ENCODE results near the gene SH2D3A. TPM values are rescaled to one million over a fixed set of nuclear protein-coding genes. Genes with fewer than 3 reads are reported as not detected.

SH2D3A gene
- total and polyA plus RNA-seq, 2 donors (not counting 1 experiment from before 2014, with no cell fraction given), result 36.1 to 54.1 TPM

- 24% methylated on average over 22 of the region's 24 CpGs for WGBS (ENCODE audit: insufficient coverage)
- H2AFZ ChIP-seq (ENCODE audit: insufficient read depth, low read depth, low read length, poor library complexity, severe bottlenecking), result peak overlapping the region; percentile 59
- TF ChIP-seq EZH2 (IDR thresholded peaks at IDR 0.05; ENCODE audit: borderline replicate concordance, insufficient read depth, low read depth, low read length, poor library complexity, severe bottlenecking), result no peak
- TF ChIP-seq CTCF (IDR thresholded peaks at IDR 0.05), result peak; percentile 8
- H3K36me3 ChIP-seq (replicated peaks in 1 of 2; ENCODE audit: control extremely low read depth in 1 of 2, control insufficient read depth in 1 of 2, extremely low read depth in 1 of 2, insufficient read depth in 2 of 2, low read length in 1 of 2), result peaks cover 0 to 2% of the 10 kb centered on the region in 2 experiments
- no peaks in the 10 kb centered on the region for H3K27me3 ChIP-seq (replicated peaks in 1 of 4; ENCODE audit: control extremely low read depth in 1 of 4, control insufficient read depth in 3 of 4, insufficient read depth in 4 of 4, low read length in 3 of 4)
- ATAC-seq (ENCODE audit: low read depth) (no peak), DNase-seq (no peak)
- peaks cover 39 to 51% of the 10 kb centered on the region in 2 donors for H3K4me1 ChIP-seq (ENCODE audit: control insufficient read depth in 2 of 2, insufficient read depth in 2 of 2, low read length in 2 of 2)
- peak overlapping the region; percentile 94 for H3K4me3 Mint-ChIP-seq
- H3K4me3 ChIP-seq (ENCODE audit: control extremely low read depth in 1 of 5, extremely low read depth in 1 of 5, insufficient read depth in 1 of 5, low read depth in 2 of 5, low read length in 4 of 5), result peak overlapping the region; percentile 33 to 55 (median 48)
- no peaks in the 10 kb centered on the region for H4K20me1 ChIP-seq (ENCODE audit: control insufficient read depth, insufficient read depth, low read length, poor library complexity, severe bottlenecking)
- H3K9ac ChIP-seq (ENCODE audit: low read length), result peak overlapping the region; percentile 56
- H3K9me3 Mint-ChIP-seq (ENCODE audit: insufficient read depth), result no peaks in the 10 kb centered on the region
- peak overlapping the region; percentile 86 for H3K4me2 ChIP-seq (replicated peaks; ENCODE audit: low read depth, low read length, poor library complexity, severe bottlenecking)
- no peaks in the 10 kb centered on the region for H3K27me3 Mint-ChIP-seq
- H3K27ac Mint-ChIP-seq, result peak overlapping the region; percentile 99
- H3K9me3 ChIP-seq (ENCODE audit: control extremely low read depth in 1 of 3, control insufficient read depth in 2 of 3, insufficient read depth in 1 of 3, low read length in 2 of 3), result no peaks in the 10 kb centered on the region
- H3K4me1 Mint-ChIP-seq, result peaks cover 39% of the 10 kb centered on the region
- peak overlapping the region; percentile 58 to 67 for H3K27ac ChIP-seq (ENCODE audit: low read length in 2 of 2)
- intact Hi-C loops (cut with micrococcal nuclease), result loop anchor here (1.0 to 5.0 kb wide), 6 partner anchors 14 to 366 kb away; partner anchors contain the start of genes ALKBH7, CD70 and VAV1
- CTCF ChIA-PET, result interaction anchor here (0.5 to 5.3 kb wide), 19 partner anchors 10 to 521 kb away, joined by 3 to 118 read pairs (median 5); partner anchors contain the start of genes C3, SH2D3A and VAV1
- POLR2A ChIA-PET, result interaction anchor here (0.5 to 4.5 kb wide), 14 partner anchors 15 to 1957 kb away, joined by 3 to 17 read pairs (median 4); partner anchors contain the start of genes SH2D3A and VAV1
- H3K79me2 ChIP-seq (ENCODE audit: control insufficient read depth, insufficient read depth, low read length), result peaks cover 10% of the 10 kb centered on the region
Observed at GRCh38 chr19:6738787-6739389, 28.3 kb downstream of the SH2D3A start.

Measured in B cell (primary cell).